Fibroblast of villous mesenchyme (primary cell): Measurements from ENCODE around the gene CCDC137. TPM values are rescaled to one million over a fixed set of nuclear protein-coding genes. Genes with fewer than 3 reads are reported as not detected.

Source experiments
- DNase-seq: peaks from one replicate; pipeline ENCODE4 v3.0.0-alpha.2; 2010; ENCODE audit warnings: low read depth
- H3K4me3 ChIP-seq: 2 replicates; pipeline ENCODE4 v1.5.1; 2011; ENCODE audit warnings: low read depth, mild to moderate bottlenecking, low read length
- CTCF ChIP-seq: IDR thresholded peaks from 2 replicates; pipeline ENCODE4 v1.5.1; 2012; ENCODE audit warnings: low read depth, mild to moderate bottlenecking, low read length; ENCODE audit not compliant: insufficient read depth
- total RNA-seq: library from RNA; depleted of rRNA; stranded (reverse); fragments of >200 nt; gene quantifications from 2 replicates; pipeline ENCODE4 v1.2.3, GENCODE V29; 2012

CCDC137 gene
- total RNA-seq, 1 donor = 7.8 TPM

- no peak for TF ChIP-seq CTCF
Observed at GRCh38 chr17:81686614-81687013, 20.1 kb downstream of the CCDC137 start.

DNA sequence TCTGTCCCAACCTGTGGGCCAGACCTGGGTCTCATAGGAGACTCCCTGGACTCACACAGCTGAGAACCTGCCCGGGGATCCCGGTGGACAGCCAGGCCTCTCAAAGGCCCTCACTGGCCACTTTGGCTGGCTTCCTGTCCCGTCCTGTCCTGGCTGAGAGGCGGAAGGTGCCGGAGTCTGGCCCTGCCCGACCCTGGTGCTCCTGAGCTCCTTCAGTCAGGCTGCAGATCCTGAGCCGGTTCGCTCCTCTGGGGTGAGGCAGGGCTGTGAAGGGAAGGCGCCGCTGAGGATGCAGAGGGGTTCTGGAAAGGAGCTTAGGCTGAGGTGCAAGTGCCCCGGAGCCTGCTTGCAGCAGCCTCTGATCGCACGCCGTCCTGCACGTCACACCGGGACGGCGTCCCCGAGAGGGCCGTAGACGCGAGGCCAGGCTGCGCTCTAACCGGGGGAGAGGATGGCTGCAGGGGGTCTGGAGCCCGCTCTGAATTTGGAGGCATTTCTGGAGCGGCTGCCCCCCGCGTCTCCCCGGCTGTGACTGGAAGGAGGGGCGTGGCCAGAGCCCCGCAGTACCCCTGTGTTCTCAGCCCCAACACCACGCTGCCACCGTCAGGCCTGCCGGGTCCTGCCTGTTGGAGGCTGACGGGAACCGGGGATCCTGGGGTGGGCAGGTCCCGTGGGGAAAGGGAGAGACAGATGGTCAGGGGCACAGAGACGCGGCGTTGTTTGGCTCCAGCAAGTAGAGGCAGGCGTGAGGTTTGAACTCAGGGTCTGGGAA lies 21.4 kb downstream of the CCDC137 start:
- no peak overlapping the region for H3K4me3 ChIP-seq
- no peak for DNase-seq
- no peak for TF ChIP-seq CTCF

More at GRCh38 chr17:81686614-81687013, 20.1 kb downstream of the CCDC137 start:
- no peak for DNase-seq
- H3K4me3 ChIP-seq = no peak overlapping the region

DNA sequence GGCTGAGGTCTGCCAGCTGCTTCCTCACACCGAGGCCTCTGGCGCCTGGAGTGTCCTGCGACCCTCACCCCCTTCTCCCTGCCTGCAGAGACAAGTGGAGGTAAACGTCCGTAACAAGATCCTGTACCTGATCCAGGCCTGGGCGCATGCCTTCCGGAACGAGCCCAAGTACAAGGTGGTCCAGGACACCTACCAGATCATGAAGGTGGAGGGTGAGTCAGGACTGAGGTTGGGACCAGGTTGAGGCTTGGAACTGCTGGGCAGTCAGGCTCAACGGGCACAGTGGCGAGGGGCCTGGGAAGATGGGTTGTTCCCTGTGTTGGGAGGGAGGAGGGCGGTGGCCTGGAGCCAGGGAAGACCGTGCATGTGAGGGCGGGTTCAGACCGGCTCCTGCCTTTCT lies 22.1 kb downstream of the CCDC137 start:
- no peak for DNase-seq
- no peak for TF ChIP-seq CTCF
- H3K4me3 ChIP-seq = no peak overlapping the region

GRCh38 chr17:81690066-81690465 lies 23.5 kb downstream of the CCDC137 start:
- no peak overlapping the region for H3K4me3 ChIP-seq
- TF ChIP-seq CTCF = no peak
- no peak for DNase-seq

- TF ChIP-seq CTCF = no peak
- no peak for DNase-seq
- no peak overlapping the region for H3K4me3 ChIP-seq
Observed at GRCh38 chr17:81690549-81690948, 24.0 kb downstream of the CCDC137 start.

- H3K4me3 ChIP-seq = no peak overlapping the region
- no peak for TF ChIP-seq CTCF
- no peak for DNase-seq
Observed at GRCh38 chr17:81691196-81691595, 24.7 kb downstream of the CCDC137 start.

- no peak for DNase-seq
- no peak overlapping the region for H3K4me3 ChIP-seq
- no peak for TF ChIP-seq CTCF
Observed at GRCh38 chr17:81691608-81692007, 25.1 kb downstream of the CCDC137 start.
